ENCODE data around the gene IGF1R. TPM values are rescaled to one million over a fixed set of nuclear protein-coding genes. Genes with fewer than 3 reads are reported as not detected.

The IGF1R gene
- total and polyA plus RNA-seq, 4 donors, result 5.9 to 154 (median 27.6) TPM

GRCh38 chr15:98658831-98659699 is 10.7 kb downstream of the IGF1R start:
- 43 to 45% methylated on average over 7 of the region's 7 CpGs for WGBS, 2 donors
- peaks cover 3 to 26% (median 13%) of the 10 kb centered on the region in 5 donors for H3K4me1 ChIP-seq (ENCODE audit: control insufficient read depth in 5 of 5, insufficient read depth in 5 of 5, low read length in 5 of 5)
- no peak overlapping the region for H3K4me3 ChIP-seq
- ATAC-seq (ENCODE audit: insufficient read depth, low FRiP score) (peak; percentile 79), DNase-seq (peak; percentile 28 to 72 (median 67))
- no peak overlapping the region for H3K27ac ChIP-seq (ENCODE audit: low read depth in 1 of 2, low read length in 1 of 2)
- H3K27me3 ChIP-seq (ENCODE audit: control insufficient read depth in 3 of 3, insufficient read depth in 3 of 3, low read length in 2 of 3), result no peaks in the 10 kb centered on the region
- no peaks in the 10 kb centered on the region for H3K9me3 ChIP-seq (ENCODE audit: control insufficient read depth in 4 of 4, insufficient read depth in 3 of 4, low read length in 3 of 4)
- peak; percentile 80 for TF ChIP-seq CTCF (IDR thresholded peaks at IDR 0.05; ENCODE audit: control extremely low read depth, extremely low read depth)
- H3K36me3 ChIP-seq (ENCODE audit: control insufficient read depth in 4 of 4, insufficient read depth in 4 of 4, low read length in 4 of 4), result peaks cover 0 to 4% (median 0%) of the 10 kb centered on the region in 4 donors
- H3K9ac ChIP-seq (ENCODE audit: insufficient read depth in 1 of 2, low read length in 2 of 2), result no peak overlapping the region

- H3K9ac ChIP-seq (ENCODE audit: insufficient read depth in 1 of 2, low read length in 2 of 2), result no peak overlapping the region
- TF ChIP-seq CTCF (IDR thresholded peaks at IDR 0.05; ENCODE audit: control extremely low read depth, extremely low read depth), result no peak
- H3K27me3 ChIP-seq (ENCODE audit: control insufficient read depth in 3 of 3, insufficient read depth in 3 of 3, low read length in 2 of 3), result no peaks in the 10 kb centered on the region
- 75 to 80% methylated on average over 3 of the region's 3 CpGs for WGBS, 2 donors
- no peak overlapping the region for H3K27ac ChIP-seq (ENCODE audit: low read depth in 1 of 2, low read length in 1 of 2)
- peaks cover 3 to 21% (median 13%) of the 10 kb centered on the region in 5 donors for H3K4me1 ChIP-seq (ENCODE audit: control insufficient read depth in 5 of 5, insufficient read depth in 5 of 5, low read length in 5 of 5)
- no peak for DNase-seq
- peaks cover 0 to 4% (median 0%) of the 10 kb centered on the region in 4 donors for H3K36me3 ChIP-seq (ENCODE audit: control insufficient read depth in 4 of 4, insufficient read depth in 4 of 4, low read length in 4 of 4)
- no peaks in the 10 kb centered on the region for H3K9me3 ChIP-seq (ENCODE audit: control insufficient read depth in 4 of 4, insufficient read depth in 3 of 4, low read length in 3 of 4)
- no peak for ATAC-seq (ENCODE audit: insufficient read depth, low FRiP score)
- no peak overlapping the region for H3K4me3 ChIP-seq
These were observed 11.7 kb downstream of the IGF1R start for GRCh38 chr15:98660055-98660454.

- Histone ChIP-seq H3K4me3 (no peak overlapping the region), H3K27ac (ENCODE audit: low read depth in 1 of 2, low read length in 1 of 2) (no peak overlapping the region), H3K9me3 (ENCODE audit: control insufficient read depth in 4 of 4, insufficient read depth in 3 of 4, low read length in 3 of 4) (no peaks in the 10 kb centered on the region), H3K9ac (ENCODE audit: insufficient read depth in 1 of 2, low read length in 2 of 2) (no peak overlapping the region), H3K4me1 (ENCODE audit: control insufficient read depth in 5 of 5, insufficient read depth in 5 of 5, low read length in 5 of 5) (peaks cover 0 to 29% (median 20%) of the 10 kb centered on the region in 5 donors), H3K36me3 (ENCODE audit: control insufficient read depth in 4 of 4, insufficient read depth in 4 of 4, low read length in 4 of 4) (peaks cover 0 to 4% (median 0%) of the 10 kb centered on the region in 4 donors), H3K27me3 (ENCODE audit: control insufficient read depth in 3 of 3, insufficient read depth in 3 of 3, low read length in 2 of 3) (no peaks in the 10 kb centered on the region)
- TF ChIP-seq CTCF (IDR thresholded peaks at IDR 0.05; ENCODE audit: control extremely low read depth, extremely low read depth), result no peak
- ATAC-seq (ENCODE audit: insufficient read depth, low FRiP score) (no peak), DNase-seq (peak in 1 of 3 donors; percentile 35)
- 79 to 81% methylated on average over 6 of the region's 6 CpGs for WGBS, 2 donors
These were observed 14.7 kb downstream of the IGF1R start for GRCh38 chr15:98663045-98663444.

Measured in lung (tissue), 12 donors.